Testis (tissue), 2 donors: ENCODE data around the gene TMCO1.

ENCODE experiments used
- POLR2A ChIP-seq: fragments of 450-650 bp; IDR thresholded peaks from one replicate; pipeline ENCODE4 v1.6.1; 2017; ENCODE audit warnings: antibody characterized with exemption, mild to moderate bottlenecking, moderate library complexity
- TF ChIP-seq, protein P1 (sequence below), 3 experiments: fragments of 450-650 bp in 2 of 3; fragments of 200-600 bp in 1 of 3; sonication (generic) in 1 of 3; IDR thresholded peaks; one replicate each; pipeline ENCODE4 v1.5.1; 2016 to 2019; ENCODE audit warnings: antibody characterized with exemption in 3 of 3, mild to moderate bottlenecking in 2 of 3, moderate library complexity in 1 of 3

DNA sequence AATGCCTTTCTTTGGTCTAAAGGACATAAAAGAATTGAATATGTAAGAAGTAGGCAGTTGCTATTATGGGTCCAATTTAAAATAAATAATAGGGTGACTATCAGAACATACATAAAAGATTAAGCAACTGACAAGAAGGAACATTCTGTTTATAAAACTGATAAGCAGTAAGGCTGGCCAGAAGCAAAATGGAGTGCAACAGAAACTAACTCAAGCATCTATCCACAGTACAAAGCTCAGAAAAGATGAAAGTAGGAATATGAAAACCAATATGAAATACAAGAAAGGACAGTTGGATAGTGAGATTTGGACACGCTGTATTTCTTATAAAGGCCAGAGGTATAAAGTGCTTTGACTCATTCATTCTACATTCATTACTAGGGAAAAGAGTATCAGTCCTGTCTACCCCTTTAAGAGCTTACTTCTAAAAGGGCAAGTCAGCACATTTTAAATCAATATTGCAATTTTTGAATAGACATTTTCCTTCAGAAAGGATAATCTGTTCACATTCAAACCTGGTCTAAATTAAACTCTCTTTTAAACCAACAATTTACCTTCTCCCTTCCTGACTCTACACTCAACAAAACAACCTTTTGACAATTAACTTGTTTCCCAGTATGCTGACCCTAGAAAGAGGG is 84.7 kb downstream of the TMCO1 start:
- TF ChIP-seq, protein P1, sequence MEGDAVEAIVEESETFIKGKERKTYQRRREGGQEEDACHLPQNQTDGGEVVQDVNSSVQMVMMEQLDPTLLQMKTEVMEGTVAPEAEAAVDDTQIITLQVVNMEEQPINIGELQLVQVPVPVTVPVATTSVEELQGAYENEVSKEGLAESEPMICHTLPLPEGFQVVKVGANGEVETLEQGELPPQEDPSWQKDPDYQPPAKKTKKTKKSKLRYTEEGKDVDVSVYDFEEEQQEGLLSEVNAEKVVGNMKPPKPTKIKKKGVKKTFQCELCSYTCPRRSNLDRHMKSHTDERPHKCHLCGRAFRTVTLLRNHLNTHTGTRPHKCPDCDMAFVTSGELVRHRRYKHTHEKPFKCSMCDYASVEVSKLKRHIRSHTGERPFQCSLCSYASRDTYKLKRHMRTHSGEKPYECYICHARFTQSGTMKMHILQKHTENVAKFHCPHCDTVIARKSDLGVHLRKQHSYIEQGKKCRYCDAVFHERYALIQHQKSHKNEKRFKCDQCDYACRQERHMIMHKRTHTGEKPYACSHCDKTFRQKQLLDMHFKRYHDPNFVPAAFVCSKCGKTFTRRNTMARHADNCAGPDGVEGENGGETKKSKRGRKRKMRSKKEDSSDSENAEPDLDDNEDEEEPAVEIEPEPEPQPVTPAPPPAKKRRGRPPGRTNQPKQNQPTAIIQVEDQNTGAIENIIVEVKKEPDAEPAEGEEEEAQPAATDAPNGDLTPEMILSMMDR (IDR thresholded peaks at IDR 0.05) = no peak
- TF ChIP-seq POLR2A = no peak
